ENCODE measurements around the gene AGK.

Gene AGK, protein sequence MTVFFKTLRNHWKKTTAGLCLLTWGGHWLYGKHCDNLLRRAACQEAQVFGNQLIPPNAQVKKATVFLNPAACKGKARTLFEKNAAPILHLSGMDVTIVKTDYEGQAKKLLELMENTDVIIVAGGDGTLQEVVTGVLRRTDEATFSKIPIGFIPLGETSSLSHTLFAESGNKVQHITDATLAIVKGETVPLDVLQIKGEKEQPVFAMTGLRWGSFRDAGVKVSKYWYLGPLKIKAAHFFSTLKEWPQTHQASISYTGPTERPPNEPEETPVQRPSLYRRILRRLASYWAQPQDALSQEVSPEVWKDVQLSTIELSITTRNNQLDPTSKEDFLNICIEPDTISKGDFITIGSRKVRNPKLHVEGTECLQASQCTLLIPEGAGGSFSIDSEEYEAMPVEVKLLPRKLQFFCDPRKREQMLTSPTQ

DNA sequence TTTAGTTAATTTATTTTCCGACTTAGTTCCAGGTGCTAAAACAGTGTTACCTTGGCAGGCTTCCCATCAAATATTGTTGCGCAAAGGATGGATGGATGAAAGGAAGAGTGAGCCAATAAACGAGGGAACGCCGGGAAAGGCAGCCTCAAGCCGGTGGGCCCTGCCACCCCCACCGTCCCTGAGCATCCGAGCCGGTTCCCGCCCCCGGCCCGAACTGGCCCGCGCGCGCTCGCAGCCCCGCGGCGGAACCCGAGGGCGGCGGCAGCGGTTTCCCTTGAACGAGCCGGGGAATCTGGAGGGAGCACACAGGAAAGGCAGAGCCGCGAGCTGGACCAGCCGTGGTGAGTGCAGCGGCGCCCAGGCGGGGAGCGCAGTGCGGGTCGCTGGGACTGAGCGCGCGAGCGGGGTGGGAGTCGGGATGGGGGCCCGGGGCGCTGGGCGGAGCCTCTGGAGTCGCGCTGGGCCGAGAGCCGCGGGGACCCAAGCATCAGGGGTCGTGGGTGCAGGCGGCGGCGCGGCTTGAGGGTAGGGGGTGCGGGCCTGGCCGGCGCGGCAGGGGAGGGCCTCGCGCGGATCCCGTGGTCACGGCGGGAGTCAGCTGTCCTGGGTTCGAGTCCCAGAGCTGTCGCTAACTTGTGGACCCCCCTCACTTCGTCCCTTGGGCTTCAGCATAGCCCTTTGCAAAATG is at the start of gene AGK:
AGK (plus strand) TSS at position 317 of the 688 bp plus-strand sequence. CDS start 4,057 bp downstream, outside the sequence.
- H3K27ac Mint-ChIP-seq: peak within 1 kb of the TSS; percentile 97
- H3K9me3 Mint-ChIP-seq: no peaks in the 10 kb centered on the region
- H3K27me3 Mint-ChIP-seq: peaks cover 2% of the 10 kb centered on the region
- H3K4me1 Mint-ChIP-seq: peaks cover 45% of the 10 kb centered on the region
- peaks cover 9% of the 10 kb centered on the region for H3K36me3 Mint-ChIP-seq
- peak within 1 kb of the TSS; percentile 93 for H3K4me3 Mint-ChIP-seq

DNA sequence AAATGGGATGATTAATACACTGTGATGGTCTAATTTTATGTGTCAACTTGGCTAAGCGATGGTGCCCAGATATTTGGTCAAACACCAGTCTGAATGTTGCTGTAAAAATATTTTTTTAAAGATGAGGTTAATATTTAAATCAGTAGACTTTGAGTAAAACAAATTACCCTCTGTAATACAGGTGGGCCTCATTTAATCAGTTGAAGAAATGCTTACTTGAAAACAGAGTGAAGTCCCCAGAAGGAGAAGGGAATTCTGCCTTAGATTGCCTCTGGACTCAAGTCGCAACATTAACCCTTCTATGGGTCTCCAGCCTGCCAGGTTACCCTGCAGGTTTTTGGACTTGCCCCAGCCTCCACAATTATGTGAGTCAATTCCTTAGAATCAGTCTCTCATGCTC is 49.8 kb upstream of the AGK start:
- Mint-ChIP-seq H3K27ac (no peak overlapping the region), H3K4me1 (no peaks in the 10 kb centered on the region), H3K9me3 (no peaks in the 10 kb centered on the region), H3K27me3 (peaks cover 13% of the 10 kb centered on the region), H3K4me3 (no peak overlapping the region), H3K36me3 (no peaks in the 10 kb centered on the region)

DNA sequence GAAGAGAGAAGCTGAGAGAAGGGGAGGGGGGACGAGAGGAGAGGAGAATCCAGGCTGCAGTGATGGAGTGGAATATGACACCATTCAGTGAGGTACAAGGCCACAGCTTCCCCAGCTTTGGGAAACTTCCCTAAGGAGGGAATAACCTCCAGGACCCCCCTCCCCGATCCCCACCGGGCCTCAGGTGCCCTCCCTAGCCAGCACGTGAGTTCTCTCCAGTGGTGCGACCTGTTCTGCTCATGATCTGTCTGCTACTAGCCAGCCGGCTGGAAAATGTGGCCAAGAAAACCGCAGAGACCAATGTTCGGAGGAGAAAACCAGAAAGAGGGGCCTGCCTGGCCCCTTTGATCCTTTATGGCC is 39.9 kb upstream of the AGK start:
- Mint-ChIP-seq H3K36me3 (peaks cover 2% of the 10 kb centered on the region), H3K4me1 (peaks cover 19% of the 10 kb centered on the region), H3K9me3 (peaks cover 6% of the 10 kb centered on the region), H3K27ac (no peak overlapping the region), H3K27me3 (peaks cover 44% of the 10 kb centered on the region), H3K4me3 (peak overlapping the region; percentile 5)

DNA sequence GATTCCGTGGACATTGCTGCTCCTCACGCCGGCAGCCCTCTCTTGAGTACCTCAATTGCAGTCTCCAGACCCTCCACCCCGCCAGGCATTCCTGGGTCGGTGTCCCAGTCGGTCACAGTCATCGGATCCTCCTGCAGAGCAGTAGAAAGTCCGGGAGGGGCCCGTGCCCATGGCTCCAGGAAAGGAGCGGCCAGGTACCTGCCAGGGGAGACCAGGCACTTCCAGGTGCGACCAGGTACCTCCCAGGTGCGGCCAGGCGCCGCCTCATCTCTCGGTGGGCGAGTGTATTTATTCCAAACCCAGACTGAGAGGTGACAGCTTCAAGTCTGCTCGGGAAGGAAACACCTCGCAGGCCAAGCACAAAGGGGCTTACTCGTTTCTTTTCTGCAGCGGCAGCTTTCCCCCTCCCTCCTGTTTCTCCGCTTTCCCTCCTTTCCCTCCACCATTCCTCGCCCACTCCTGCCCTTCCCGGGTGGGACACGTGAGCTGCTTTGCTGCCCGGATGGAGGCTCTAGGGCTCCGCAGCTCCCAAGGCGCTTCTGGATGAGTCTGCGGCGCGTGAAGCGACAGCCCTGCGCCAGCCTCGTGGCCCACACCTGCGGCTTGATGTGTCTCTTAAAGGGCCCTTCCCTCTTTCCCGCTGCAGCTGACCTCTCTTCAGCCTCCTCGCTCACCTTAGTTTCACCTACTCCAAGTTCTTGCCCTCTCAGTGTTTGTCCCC is 39.4 kb upstream of the AGK start:
- no peak overlapping the region for H3K27ac Mint-ChIP-seq

DNA sequence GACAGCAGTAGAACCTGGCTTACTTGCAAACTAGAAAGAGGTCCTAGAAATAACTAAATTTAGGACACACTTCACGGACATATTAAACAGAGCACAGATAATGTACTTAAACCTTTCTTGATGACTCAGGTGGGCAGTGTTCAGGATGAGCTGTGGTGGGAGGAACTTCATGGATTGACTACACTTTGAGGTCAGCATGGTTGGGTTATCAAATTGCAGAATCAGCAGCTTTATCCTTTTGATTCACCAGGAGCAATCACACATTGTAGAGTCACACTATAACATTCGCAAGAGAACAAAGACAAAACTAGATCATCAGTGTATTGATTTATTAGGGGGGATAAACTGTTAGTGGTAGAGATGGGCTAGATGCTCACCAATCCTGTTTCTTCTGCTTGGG is 38.6 kb upstream of the AGK start:
- Mint-ChIP-seq H3K27ac (no peak overlapping the region), H3K4me3 (peak overlapping the region; percentile 47)

More for the DNA sequence above, 39.4 kb upstream of the AGK start:
- Mint-ChIP-seq H3K4me1 (peaks cover 19% of the 10 kb centered on the region), H3K27me3 (peaks cover 45% of the 10 kb centered on the region), H3K9me3 (peaks cover 6% of the 10 kb centered on the region), H3K4me3 (peak overlapping the region; percentile 47), H3K36me3 (peaks cover 2% of the 10 kb centered on the region)

DNA sequence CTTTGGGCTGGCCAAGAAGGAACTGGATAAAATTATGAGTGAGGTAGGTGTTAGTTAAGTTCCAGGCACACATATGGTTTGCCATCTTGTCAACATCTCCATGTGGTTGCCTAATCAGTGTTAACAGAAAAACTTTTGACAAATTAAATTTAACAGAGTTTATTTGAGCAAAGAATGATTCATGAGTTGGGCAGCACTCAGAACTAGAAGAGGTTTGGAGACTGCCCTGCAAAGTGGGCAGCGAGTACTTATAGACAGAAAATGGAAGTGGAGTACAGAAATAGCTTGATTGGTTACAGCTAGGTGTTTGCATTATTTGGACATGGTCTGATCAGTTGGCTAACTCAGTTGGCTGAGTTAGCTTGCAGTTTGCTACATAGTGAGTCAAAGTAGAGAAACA is 37.5 kb upstream of the AGK start:
- Mint-ChIP-seq H3K27me3 (peaks cover 42% of the 10 kb centered on the region), H3K27ac (no peak overlapping the region), H3K9me3 (peaks cover 6% of the 10 kb centered on the region), H3K36me3 (peaks cover 2% of the 10 kb centered on the region), H3K4me1 (peaks cover 19% of the 10 kb centered on the region), H3K4me3 (no peak overlapping the region)

More for the DNA sequence above, 38.6 kb upstream of the AGK start:
- Mint-ChIP-seq H3K36me3 (peaks cover 2% of the 10 kb centered on the region), H3K9me3 (peaks cover 6% of the 10 kb centered on the region), H3K27me3 (peaks cover 45% of the 10 kb centered on the region), H3K4me1 (peaks cover 19% of the 10 kb centered on the region)

DNA sequence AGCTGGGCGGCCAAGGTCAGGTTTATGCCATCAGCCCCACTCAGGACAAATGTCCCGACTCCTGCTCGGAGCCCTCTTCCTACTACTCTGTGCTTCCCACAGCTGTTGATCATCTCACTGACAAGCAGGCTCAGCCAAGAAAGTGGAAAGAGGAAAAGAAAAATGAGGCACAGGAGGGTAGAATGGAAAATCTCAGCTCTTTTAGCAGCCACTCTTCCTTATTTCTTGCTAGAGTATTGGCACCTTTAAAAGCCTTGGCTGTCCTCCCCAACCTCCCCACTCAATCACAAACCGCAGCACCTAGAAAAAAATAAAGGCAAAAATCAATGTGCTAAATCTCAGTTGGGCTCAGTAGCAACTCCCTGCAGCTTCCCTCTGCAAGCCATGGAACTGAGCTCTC is 35.3 kb upstream of the AGK start:
- H3K27ac Mint-ChIP-seq: no peak overlapping the region
- peaks cover 29% of the 10 kb centered on the region for H3K27me3 Mint-ChIP-seq
- peaks cover 13% of the 10 kb centered on the region for H3K4me1 Mint-ChIP-seq
- H3K4me3 Mint-ChIP-seq: no peak overlapping the region
- H3K36me3 Mint-ChIP-seq: peaks cover 2% of the 10 kb centered on the region
- H3K9me3 Mint-ChIP-seq: peaks cover 6% of the 10 kb centered on the region

DNA sequence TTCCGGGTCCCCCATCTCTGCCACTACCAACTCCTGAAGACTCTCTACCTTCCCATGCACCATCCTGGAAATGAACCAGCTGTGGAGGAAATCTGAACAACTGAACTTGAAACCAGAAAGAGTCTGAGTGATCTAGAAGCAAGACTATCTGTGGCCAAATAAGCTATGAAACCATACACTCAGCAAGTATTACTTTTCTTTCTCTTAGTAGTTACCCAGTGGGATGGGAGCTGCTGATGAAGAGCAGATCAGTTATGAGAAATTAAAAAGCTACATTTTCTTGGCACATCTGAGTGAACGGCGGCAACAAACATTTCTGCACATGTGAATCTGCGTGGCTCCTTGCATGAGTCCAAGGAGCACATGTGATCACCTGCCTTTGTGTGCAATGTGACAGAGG is 31.6 kb upstream of the AGK start:
- H3K27me3 Mint-ChIP-seq: peaks cover 10% of the 10 kb centered on the region
- no peak overlapping the region for H3K27ac Mint-ChIP-seq
- no peaks in the 10 kb centered on the region for H3K4me1 Mint-ChIP-seq
- H3K9me3 Mint-ChIP-seq: no peaks in the 10 kb centered on the region
- no peaks in the 10 kb centered on the region for H3K36me3 Mint-ChIP-seq
- no peak overlapping the region for H3K4me3 Mint-ChIP-seq

DNA sequence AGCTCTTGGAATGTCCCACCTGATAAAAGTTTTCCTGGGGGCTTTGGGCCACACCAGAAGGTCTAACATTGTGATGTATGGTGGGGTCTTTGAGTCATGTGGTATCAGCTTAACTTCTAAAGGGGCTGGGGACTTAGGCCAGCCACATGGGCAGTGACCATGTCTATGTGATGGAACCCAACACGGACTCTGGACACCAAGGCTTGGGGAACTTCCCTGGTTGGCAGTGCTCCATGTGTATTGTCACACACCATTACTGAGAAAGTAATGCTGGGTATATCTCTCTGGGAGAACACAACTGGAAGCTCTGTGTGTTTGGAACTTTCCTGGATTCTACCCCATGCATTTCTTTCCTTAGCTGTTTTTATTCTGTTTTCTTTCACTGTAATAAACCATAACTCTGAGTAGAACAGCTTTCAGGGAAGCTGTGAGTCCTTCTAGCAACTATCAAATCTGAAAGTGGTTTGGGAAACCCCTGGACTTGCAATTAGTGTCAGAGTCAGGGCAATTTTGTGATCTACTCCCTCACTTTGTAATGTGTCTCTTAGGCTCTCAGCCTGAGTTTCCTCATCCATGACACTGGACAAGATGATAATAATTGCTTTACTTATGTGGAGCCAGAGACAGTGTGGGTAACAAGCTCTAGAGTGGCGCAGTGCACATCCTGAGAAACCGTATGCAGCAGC is 28.4 kb upstream of the AGK start:
- peaks cover 12% of the 10 kb centered on the region for H3K27me3 Mint-ChIP-seq
- H3K4me1 Mint-ChIP-seq: no peaks in the 10 kb centered on the region
- H3K9me3 Mint-ChIP-seq: no peaks in the 10 kb centered on the region
- H3K27ac Mint-ChIP-seq: no peak overlapping the region
- H3K36me3 Mint-ChIP-seq: no peaks in the 10 kb centered on the region
- no peak overlapping the region for H3K4me3 Mint-ChIP-seq

DNA sequence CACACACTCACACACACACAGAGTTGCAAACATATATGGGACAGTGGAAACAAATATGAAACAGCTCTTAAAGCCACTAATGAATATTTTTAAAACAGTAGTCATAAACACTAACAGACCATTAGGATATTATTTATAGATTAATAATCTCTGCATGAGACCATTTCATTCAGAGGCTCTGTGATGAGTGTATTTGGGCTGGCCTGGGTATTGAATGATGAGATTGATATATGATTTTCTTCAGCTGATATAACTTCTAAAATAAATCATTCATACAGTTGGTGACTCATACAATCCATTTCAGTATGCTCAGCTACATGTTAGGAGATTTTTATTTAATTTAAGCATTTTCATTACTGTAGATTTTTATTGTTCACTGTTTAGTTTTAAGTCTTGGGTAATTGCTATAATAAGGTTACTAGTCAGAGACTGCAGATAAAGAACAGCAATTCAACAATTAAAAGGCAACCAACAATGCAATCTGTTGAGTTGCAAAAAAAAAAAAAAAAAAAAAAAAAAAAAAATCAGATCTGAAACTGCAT is 25.2 kb upstream of the AGK start:
- Mint-ChIP-seq H3K36me3 (no peaks in the 10 kb centered on the region), H3K27me3 (peaks cover 19% of the 10 kb centered on the region), H3K4me1 (no peaks in the 10 kb centered on the region), H3K4me3 (no peak overlapping the region), H3K27ac (no peak overlapping the region), H3K9me3 (no peaks in the 10 kb centered on the region)

DNA sequence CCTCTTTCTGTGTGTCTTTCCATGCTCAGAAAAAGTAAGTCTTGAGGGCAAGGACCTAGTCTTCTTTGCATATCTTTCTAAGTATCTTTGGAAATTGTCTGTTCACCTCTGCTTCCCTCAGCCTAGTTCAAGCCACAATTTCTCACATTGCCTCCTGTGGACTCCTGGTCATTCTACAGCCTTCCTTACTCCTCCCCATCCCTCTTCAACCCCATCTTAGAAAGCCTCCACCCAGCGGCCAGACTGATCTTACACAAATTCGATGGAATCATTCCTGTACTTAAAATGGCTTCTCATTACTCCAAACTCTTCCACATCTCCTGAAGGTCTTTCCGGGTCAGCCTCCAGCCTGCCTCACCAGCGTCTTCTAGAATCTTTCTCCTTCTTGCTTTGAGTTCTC is 24.1 kb upstream of the AGK start:
- no peaks in the 10 kb centered on the region for H3K36me3 Mint-ChIP-seq

DNA sequence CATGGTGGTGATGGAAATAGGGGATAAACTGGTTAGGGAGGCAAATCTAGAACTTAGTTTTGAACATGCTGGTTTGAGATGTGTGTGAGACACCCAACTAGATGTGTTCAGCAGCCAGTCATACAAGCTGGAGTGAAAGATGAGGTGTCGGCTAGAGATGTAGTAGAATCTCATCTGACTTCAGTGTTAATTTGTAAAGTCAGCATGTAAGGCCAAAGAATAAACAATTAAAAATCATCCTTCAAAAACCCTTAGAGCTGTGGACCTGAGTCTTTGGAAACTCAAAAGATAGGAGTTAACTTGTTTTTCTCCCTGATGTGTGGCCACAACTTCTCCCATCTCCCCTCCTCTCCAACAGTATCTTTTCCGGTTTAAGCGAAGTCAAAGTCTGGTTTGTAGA is 22.8 kb upstream of the AGK start:
- no peak overlapping the region for H3K4me3 Mint-ChIP-seq
- H3K36me3 Mint-ChIP-seq: no peaks in the 10 kb centered on the region
- H3K9me3 Mint-ChIP-seq: no peaks in the 10 kb centered on the region
- H3K27me3 Mint-ChIP-seq: peaks cover 26% of the 10 kb centered on the region
- H3K27ac Mint-ChIP-seq: no peak overlapping the region
- no peaks in the 10 kb centered on the region for H3K4me1 Mint-ChIP-seq

More for the DNA sequence above, 24.1 kb upstream of the AGK start:
- Mint-ChIP-seq H3K27ac (no peak overlapping the region), H3K4me3 (no peak overlapping the region), H3K27me3 (peaks cover 23% of the 10 kb centered on the region), H3K4me1 (no peaks in the 10 kb centered on the region), H3K9me3 (no peaks in the 10 kb centered on the region)

DNA sequence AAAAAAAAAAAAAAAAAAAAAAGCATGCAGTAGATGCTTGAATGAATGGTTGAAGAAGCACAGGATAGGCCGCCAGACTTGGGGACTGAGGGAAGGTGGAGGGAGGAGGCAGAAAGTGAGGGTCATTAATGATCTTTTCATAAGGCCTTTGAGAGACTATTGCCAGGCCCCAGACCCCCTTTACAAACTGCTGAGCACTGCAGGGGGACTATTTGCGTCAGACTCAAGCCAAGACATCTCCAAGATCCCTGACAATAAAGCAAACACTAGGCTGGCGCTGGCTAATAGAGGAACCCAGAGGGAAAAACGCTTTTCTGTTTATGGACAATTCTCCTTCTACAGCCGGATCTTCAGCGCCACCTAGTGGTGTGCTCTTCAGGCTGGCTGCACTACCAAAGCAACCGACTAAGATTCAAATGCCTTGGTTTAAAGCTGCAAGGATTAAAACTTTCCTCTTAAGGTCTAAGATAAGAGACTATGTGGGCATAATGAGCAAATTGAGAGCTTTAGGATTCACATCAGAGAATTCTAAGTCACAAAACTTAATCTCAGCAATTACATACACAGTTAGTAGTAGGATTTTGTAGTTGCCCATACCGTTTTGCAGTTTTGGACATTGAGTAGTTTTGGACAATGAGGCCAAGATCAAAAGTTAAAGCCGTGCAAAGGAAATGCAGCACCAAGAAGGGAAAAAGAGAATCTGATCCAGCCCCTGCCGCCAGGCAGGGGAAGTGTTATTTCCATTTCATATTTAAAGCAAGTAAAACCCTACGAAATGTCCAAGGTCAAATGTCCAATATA is 17.9 kb upstream of the AGK start:
- no peak overlapping the region for H3K27ac Mint-ChIP-seq
- H3K9me3 Mint-ChIP-seq: no peaks in the 10 kb centered on the region
- H3K36me3 Mint-ChIP-seq: no peaks in the 10 kb centered on the region
- peaks cover 28% of the 10 kb centered on the region for H3K27me3 Mint-ChIP-seq
- no peaks in the 10 kb centered on the region for H3K4me1 Mint-ChIP-seq
- H3K4me3 Mint-ChIP-seq: no peak overlapping the region

All from activated naive CD4-positive, alpha-beta T cell treated with anti-CD3 and anti-CD28 coated beads, Interleukin-2, amount 50 U/mL, for 24 hours (primary cell).